GM12878 (cell line): ENCODE results near the gene FAM110A. TPM values are rescaled to one million over a fixed set of nuclear protein-coding genes. Genes with fewer than 3 reads are reported as not detected.

Experiments used
- ATAC-seq: fragments of 200-7000 bp; cut with Tn5 transposase; 3 replicates; pipeline ENCODE4 v1.9.1; 2020; ENCODE audit warnings: mild to moderate bottlenecking, moderate library complexity
- BruUV-seq: library from RNA; stranded (reverse); fragments of 400-500 nt; replicated peaks from 2 replicates; lab custom pipeline; 2021; lab: Mats Ljungman, UMichigan
- CTCF ChIA-PET: fragments of 300-600 bp; sonication (Branson Sonifier 250); formaldehyde crosslinking; extraction: SDS; loops from one replicate; lab custom pipeline; 2021; ENCODE audit warnings: inconsistent platforms; lab: Yijun Ruan, JAX
- POLR2A ChIA-PET: fragments of 350-600 bp; formaldehyde crosslinking; extraction: SDS; loops from one replicate; lab custom pipeline; 2021; ENCODE audit warnings: inconsistent platforms; lab: Charles Lee
- RAD21 ChIA-PET: fragments of 300-600 bp; sonication (Branson Sonifier 250); formaldehyde crosslinking; loops from one replicate; lab custom pipeline; 2023; ENCODE audit warnings: antibody characterized with exemption; ENCODE audit not compliant: unreplicated experiment; lab: Charles Lee
- SMC1A ChIA-PET: fragments of 300-600 bp; sonication (Branson Sonifier 250); formaldehyde crosslinking; loops from one replicate; lab custom pipeline; 2023; ENCODE audit not compliant: unreplicated experiment, uncharacterized antibody; lab: Charles Lee
- DNase-seq: peaks from one replicate; pipeline ENCODE4 v3.0.0-alpha.2; 2011; ENCODE audit warnings: low read depth, low spot score
- FAIRE-seq: peaks from 3 replicates; lab custom pipeline; 2011; peaks lifted over from hg19 to GRCh38; lab: Jason Lieb, UNC
- H2AFZ ChIP-seq: 2 replicates; pipeline ENCODE4 v1.6.0; 2011; ENCODE audit warnings: low read depth, low read length, control low read depth; ENCODE audit not compliant: control insufficient read depth
- H3K27ac ChIP-seq: 2 replicates; pipeline ENCODE4 v1.5.1; 2011; ENCODE audit warnings: control low read depth; ENCODE audit not compliant: control insufficient read depth, insufficient read depth
- H3K27me3 ChIP-seq, 2 experiments: replicated peaks in 1 of 2; 2 replicates each; pipeline versions ENCODE4 v1.6.0 to v1.6.1; 2011; ENCODE audit warnings: low read length in 1 of 2; ENCODE audit not compliant: control insufficient read depth in 2 of 2, insufficient read depth in 2 of 2
- H3K36me3 ChIP-seq, 2 experiments: 2 replicates each; pipeline ENCODE4 v1.5.1; 2011; ENCODE audit warnings: low read length in 1 of 2; ENCODE audit not compliant: control insufficient read depth in 2 of 2, insufficient read depth in 2 of 2
- H3K4me1 ChIP-seq: 2 replicates; pipeline ENCODE4 v1.6.1; 2011; ENCODE audit warnings: mild to moderate bottlenecking, low read length, moderate library complexity, mixed read lengths; ENCODE audit not compliant: control insufficient read depth, insufficient read depth
- H3K4me2 ChIP-seq: 2 replicates; pipeline ENCODE4 v1.6.0; 2011; ENCODE audit warnings: control low read depth; ENCODE audit not compliant: control insufficient read depth, insufficient read depth
- H3K4me3 ChIP-seq: fragments of 200-600 bp; sonication (generic); 2 replicates; pipeline ENCODE4 v1.5.1; 2016
- H3K79me2 ChIP-seq: 2 replicates; pipeline ENCODE4 v1.6.0; 2011; ENCODE audit warnings: low read length; ENCODE audit not compliant: control insufficient read depth, insufficient read depth
- H3K9ac ChIP-seq: 2 replicates; pipeline ENCODE4 v1.8.0; 2011; ENCODE audit warnings: low read length, control low read depth, mixed read lengths; ENCODE audit not compliant: control insufficient read depth, insufficient read depth
- H3K9me3 ChIP-seq: replicated peaks from 3 replicates; pipeline ENCODE4 v1.5.1; 2011; ENCODE audit warnings: mild to moderate bottlenecking, low read length; ENCODE audit not compliant: control insufficient read depth, insufficient read depth
- H4K20me1 ChIP-seq: 2 replicates; pipeline ENCODE4 v1.6.0; 2011; ENCODE audit not compliant: control insufficient read depth, insufficient read depth
- BACH1 ChIP-seq: fragments of 450-650 bp; IDR thresholded peaks from 2 replicates; pipeline ENCODE4 v1.6.1; 2017; ENCODE audit warnings: mild to moderate bottlenecking, borderline replicate concordance
- BCL11A ChIP-seq: IDR thresholded peaks from 2 replicates; pipeline ENCODE4 v1.6.1; 2011; ENCODE audit warnings: low read depth, low read length
- HCFC1 ChIP-seq: fragments of 150-350 bp; IDR thresholded peaks from 2 replicates; pipeline ENCODE4 v1.6.1; 2014; ENCODE audit warnings: low read length
- MEF2B ChIP-seq: fragments of 450-650 bp; IDR thresholded peaks from 2 replicates; pipeline ENCODE4 v1.6.1; 2018; ENCODE audit warnings: mild to moderate bottlenecking, moderate library complexity; ENCODE audit not compliant: partially characterized antibody, poor library complexity, severe bottlenecking
- MYB ChIP-seq: fragments of 150-350 bp; IDR thresholded peaks from 2 replicates; pipeline ENCODE4 v1.6.1; 2014; ENCODE audit warnings: mild to moderate bottlenecking, low read depth, low read length, borderline replicate concordance
- PAX8 ChIP-seq: fragments of 450-650 bp; IDR thresholded peaks from 2 replicates; pipeline ENCODE4 v1.6.1; 2017; ENCODE audit warnings: mild to moderate bottlenecking, moderate library complexity
- PML ChIP-seq: IDR thresholded peaks from 2 replicates; pipeline ENCODE4 v1.6.1; 2012; ENCODE audit warnings: low read length, inconsistent platforms
- RELA ChIP-seq: fragments of 450-650 bp; IDR thresholded peaks from 2 replicates; pipeline ENCODE4 v1.8.0; 2014; ENCODE audit warnings: borderline replicate concordance; ENCODE audit not compliant: partially characterized antibody
- YBX1 ChIP-seq: fragments of 450-650 bp; IDR thresholded peaks from 2 replicates; pipeline ENCODE4 v1.6.1; 2016; ENCODE audit warnings: antibody characterized with exemption
- WGBS: methylation state at CpG from one replicate; pipeline ENCODE4 v1.1.6; 2016; ENCODE audit warnings: low lambda C conversion rate; ENCODE audit not compliant: insufficient replicate concordance, insufficient coverage; ENCODE audit errors: missing lambda C conversion rate; 5-methylcytosine and 5-hydroxymethylcytosine counted together
- in situ Hi-C: fragments of 300-500 bp; cut with MboI; formaldehyde crosslinking; loops from 9 replicates; pipeline ENCODE4 v1.14.3; 2018; ENCODE audit warnings: mixed read lengths
- intact Hi-C: fragments of 100-400 bp; cut with micrococcal nuclease; formaldehyde crosslinking; loops from one replicate; pipeline ENCODE4 v1.14.2; 2022; ENCODE audit not compliant: unreplicated experiment
- polyA plus RNA-seq, 11 experiments: library from polyadenylated mRNA; depleted of rRNA in 4 of 11; unstranded in 6 of 11; stranded (reverse) in 5 of 11; fragments of >200 nt; fragmentation: Nextera tagmentation in 4 of 11; fragmentation: Illumina TruSeq in 1 of 11; extraction: Ambion mirVana in 4 of 11; extraction: Trizol in 1 of 11; gene quantifications; 1 replicate in 1 of 11; 2 replicates in 10 of 11; pipeline versions ENCODE4 v1.2.1 to v1.2.3, GENCODE V29; 2011 to 2016; ENCODE audit warnings: inconsistent platforms in 2 of 11, missing spikeins in 2 of 11, low read depth in 1 of 11
- total RNA-seq, 4 experiments: library from RNA; depleted of rRNA in 3 of 4; stranded (reverse); fragments of >200 nt in 3 of 4; fragmentation: Illumina TruSeq in 1 of 4; extraction: Trizol in 1 of 4; gene quantifications; 2 replicates each; pipeline versions ENCODE4 v1.2.1 to v1.2.3, GENCODE V29; 2013 to 2021
- TF ChIP-seq, protein P1 (sequence below): fragments of 450-650 bp; IDR thresholded peaks from 2 replicates; pipeline ENCODE4 v1.6.1; 2017; ENCODE audit warnings: low read depth, mild to moderate bottlenecking, moderate library complexity
- TF ChIP-seq, protein P2 (sequence below): IDR thresholded peaks from 2 replicates; pipeline ENCODE4 v1.6.1; 2011; ENCODE audit warnings: low read depth, mild to moderate bottlenecking, low read length, moderate library complexity, borderline replicate concordance; ENCODE audit errors: extremely low read depth

Gene FAM110A
- total and polyA plus RNA-seq, 10 of the 15 experiments (the other 5 are each of a cell fraction or from before 2014, with no cell fraction given), result 1.1 to 14.8 (median 7.4) TPM

DNA sequence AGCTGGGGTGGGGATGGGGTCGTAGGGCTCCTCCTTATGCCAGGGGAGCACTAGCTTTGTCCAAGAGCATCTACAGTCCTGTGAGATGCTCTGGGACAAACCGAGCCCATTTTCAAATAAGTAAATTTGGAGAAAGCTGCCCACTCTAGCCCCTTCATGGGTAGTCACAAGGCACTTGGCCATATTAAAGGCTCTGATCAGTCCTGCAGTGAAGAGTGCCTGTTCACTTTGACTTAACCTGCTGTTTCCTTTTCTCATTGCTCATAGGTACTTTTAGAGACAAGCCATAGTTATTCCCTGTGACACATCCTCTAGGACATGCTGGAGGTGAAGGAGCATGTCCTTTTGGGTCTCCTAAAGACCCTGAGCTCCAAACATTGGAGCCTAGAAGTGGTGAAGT lies 38.4 kb downstream of the FAM110A start:
- POLR2A ChIA-PET, result no interaction called here
- SMC1A ChIA-PET, result no interaction called here
- H3K4me2 ChIP-seq, result no peak overlapping the region
- H3K4me1 ChIP-seq, result 0 out of 2 replicates have a peak, but pooled peaks cover 4% of the 10 kb centered on the region
- intact Hi-C loops (no loop called here), in situ Hi-C loops (no loop called here)
- ATAC-seq (no peak), FAIRE-seq (no peak), DNase-seq (no peak)
- H3K27ac ChIP-seq, result no peak overlapping the region
- H3K9me3 ChIP-seq, result no peaks in the 10 kb centered on the region
- no peaks in the 10 kb centered on the region for H3K36me3 ChIP-seq
- no peak for TF ChIP-seq YBX1
- TF ChIP-seq PAX8, result no peak
- TF ChIP-seq MEF2B, result no peak
- TF ChIP-seq BACH1, result no peak
- TF ChIP-seq PML, result no peak
- TF ChIP-seq, protein P1, sequence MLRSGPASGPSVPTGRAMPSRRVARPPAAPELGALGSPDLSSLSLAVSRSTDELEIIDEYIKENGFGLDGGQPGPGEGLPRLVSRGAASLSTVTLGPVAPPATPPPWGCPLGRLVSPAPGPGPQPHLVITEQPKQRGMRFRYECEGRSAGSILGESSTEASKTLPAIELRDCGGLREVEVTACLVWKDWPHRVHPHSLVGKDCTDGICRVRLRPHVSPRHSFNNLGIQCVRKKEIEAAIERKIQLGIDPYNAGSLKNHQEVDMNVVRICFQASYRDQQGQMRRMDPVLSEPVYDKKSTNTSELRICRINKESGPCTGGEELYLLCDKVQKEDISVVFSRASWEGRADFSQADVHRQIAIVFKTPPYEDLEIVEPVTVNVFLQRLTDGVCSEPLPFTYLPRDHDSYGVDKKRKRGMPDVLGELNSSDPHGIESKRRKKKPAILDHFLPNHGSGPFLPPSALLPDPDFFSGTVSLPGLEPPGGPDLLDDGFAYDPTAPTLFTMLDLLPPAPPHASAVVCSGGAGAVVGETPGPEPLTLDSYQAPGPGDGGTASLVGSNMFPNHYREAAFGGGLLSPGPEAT, result no peak
- TF ChIP-seq, protein P2, sequence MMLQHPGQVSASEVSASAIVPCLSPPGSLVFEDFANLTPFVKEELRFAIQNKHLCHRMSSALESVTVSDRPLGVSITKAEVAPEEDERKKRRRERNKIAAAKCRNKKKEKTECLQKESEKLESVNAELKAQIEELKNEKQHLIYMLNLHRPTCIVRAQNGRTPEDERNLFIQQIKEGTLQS, result no peak
- no peak for TF ChIP-seq RELA
- TF ChIP-seq BCL11A, result no peak
- TF ChIP-seq HCFC1, result no peak
- TF ChIP-seq MYB, result no peak
- no TSS peak for BruUV-seq
- H3K9ac ChIP-seq, result no peak overlapping the region
- peaks cover 0 to 1% of the 10 kb centered on the region in 2 experiments; a peak in 1 of 4 replicates for H3K27me3 ChIP-seq
- H4K20me1 ChIP-seq, result no peaks in the 10 kb centered on the region
- CTCF ChIA-PET, result interaction anchor here (0.8 to 1.2 kb wide), 3 partner anchors 40 to 236 kb away, joined by 3 read pairs; no protein-coding TSS in a partner anchor
- no peak overlapping the region for H2AFZ ChIP-seq
- no peak overlapping the region for H3K4me3 ChIP-seq
- no peaks in the 10 kb centered on the region for H3K79me2 ChIP-seq
- RAD21 ChIA-PET, result interaction anchor here (1.0 kb wide), 1 partner anchor 53 kb away, joined by 3 read pairs; no protein-coding TSS in a partner anchor
- 12% methylated on average over 2 of the region's 2 CpGs for WGBS
